K562 (cell line): ENCODE measurements around the gene GEMIN8. TPM values are rescaled to one million over a fixed set of nuclear protein-coding genes. Genes with fewer than 3 reads are reported as not detected.

Experiments
- BMI1 ChIP-seq: fragments of 150-350 bp; IDR thresholded peaks from 2 replicates; pipeline ENCODE4 v1.6.1; 2014; ENCODE audit warnings: low read length
- BRF1 ChIP-seq: IDR thresholded peaks from 3 replicates; pipeline ENCODE4 v1.6.1; 2011; ENCODE audit warnings: borderline replicate concordance, mild to moderate bottlenecking; ENCODE audit not compliant: insufficient read length; ENCODE audit errors: extremely low read depth
- MXI1 ChIP-seq: IDR thresholded peaks from 2 replicates; pipeline ENCODE4 v1.6.1; 2011; ENCODE audit warnings: low read depth, mild to moderate bottlenecking, improper control_type of control experiment, low read length
- NR2C2 ChIP-seq, 2 experiments: fragments of 200-800 bp in 1 of 2; sonication (Bioruptor generic) in 1 of 2; sonication (generic) in 1 of 2; formaldehyde crosslinking in 1 of 2; IDR thresholded peaks; 2 replicates each; pipeline versions ENCODE4 v1.6.1 to v1.8.0; 2016 to 2022; ENCODE audit warnings: mild to moderate bottlenecking in 1 of 2, missing compliant biosample characterization in 1 of 2, missing genetic modification characterization in 1 of 2, missing genetic modification reagents in 1 of 2
- PCBP1 ChIP-seq: fragments of 200-400 bp; formaldehyde crosslinking; IDR thresholded peaks from 2 replicates; pipeline ENCODE4 v1.6.1; 2018; ENCODE audit warnings: mild to moderate bottlenecking, low read depth, low read length; ENCODE audit not compliant: poor library complexity, severe bottlenecking
- POLR2B ChIP-seq: fragments of 450-650 bp; IDR thresholded peaks from 2 replicates; pipeline ENCODE4 v1.6.1; 2018; ENCODE audit warnings: low read depth; ENCODE audit not compliant: partially characterized antibody
- SIN3A ChIP-seq, 2 experiments: fragments of 150-350 bp in 1 of 2; IDR thresholded peaks; 2 replicates each; pipeline ENCODE4 v1.6.1; 2011 to 2016; ENCODE audit warnings: borderline replicate concordance in 2 of 2, low read depth in 2 of 2, low read length in 2 of 2, mild to moderate bottlenecking in 2 of 2, moderate library complexity in 2 of 2; ENCODE audit not compliant: control insufficient read depth in 1 of 2
- SREBF2 ChIP-seq: sonication (generic); formaldehyde crosslinking; IDR thresholded peaks from 2 replicates; pipeline ENCODE4 v1.4.0; 2020; ENCODE audit warnings: mild to moderate bottlenecking, missing genetic modification reagents
- ZNF3 ChIP-seq: fragments of 250-450 bp; sonication (Bioruptor Pico); IDR thresholded peaks from 2 replicates; pipeline ENCODE4 v1.5.0; 2021; ENCODE audit warnings: mild to moderate bottlenecking, moderate library complexity
- ZNF316 ChIP-seq: fragments of 450-650 bp; IDR thresholded peaks from 2 replicates; pipeline ENCODE4 v1.6.1; 2016
- polyA plus RNA-seq, 8 experiments: library from polyadenylated mRNA; depleted of rRNA in 4 of 8; stranded (reverse) in 5 of 8; unstranded in 3 of 8; fragments of >200 nt; fragmentation: Nextera tagmentation in 2 of 8; fragmentation: Illumina TruSeq in 1 of 8; extraction: Ambion mirVana in 2 of 8; extraction: Trizol in 1 of 8; gene quantifications; 2 replicates each; pipeline versions ENCODE4 v1.2.1 to v1.2.3, GENCODE V29; 2011 to 2014; ENCODE audit warnings: inconsistent platforms in 1 of 8, missing spikeins in 1 of 8
- total RNA-seq, 7 experiments: library from RNA; depleted of rRNA in 6 of 7; stranded (reverse); fragments of >200 nt in 6 of 7; fragmentation: Illumina TruSeq in 2 of 7; extraction: Trizol in 2 of 7; gene quantifications; 2 replicates each; pipeline versions ENCODE4 v1.2.1 to v1.2.3, GENCODE V29; 2011 to 2021; ENCODE audit warnings: low replicate concordance in 1 of 7
- TF ChIP-seq, protein P1 (sequence below): sonication (generic); formaldehyde crosslinking; IDR thresholded peaks from 2 replicates; pipeline ENCODE4 v1.8.0; 2022; ENCODE audit warnings: mild to moderate bottlenecking, low read depth, missing genetic modification reagents
- TF ChIP-seq, protein P2 (sequence below): sonication (generic); formaldehyde crosslinking; IDR thresholded peaks from 2 replicates; pipeline ENCODE4 v1.8.0; 2022; ENCODE audit warnings: missing genetic modification reagents, mild to moderate bottlenecking, moderate library complexity, borderline replicate concordance
- TF ChIP-seq, protein P3 (sequence below): fragments of 450-650 bp; IDR thresholded peaks from 2 replicates; pipeline ENCODE4 v1.6.1; 2016; ENCODE audit warnings: borderline replicate concordance
- TF ChIP-seq, protein P4 (sequence below): sonication (generic); IDR thresholded peaks from 2 replicates; pipeline ENCODE4 v1.6.1; 2016
- TF ChIP-seq, protein P5 (sequence below): sonication (generic); formaldehyde crosslinking; IDR thresholded peaks from 2 replicates; pipeline ENCODE4 v1.8.1; 2023; ENCODE audit warnings: missing genetic modification reagents, mild to moderate bottlenecking, borderline replicate concordance

Gene GEMIN8
- total and polyA plus RNA-seq, 9 of the 15 experiments (the other 6 are each of a cell fraction or from before 2014, with no cell fraction given): 10.9 to 29.1 (median 16.9) TPM

DNA sequence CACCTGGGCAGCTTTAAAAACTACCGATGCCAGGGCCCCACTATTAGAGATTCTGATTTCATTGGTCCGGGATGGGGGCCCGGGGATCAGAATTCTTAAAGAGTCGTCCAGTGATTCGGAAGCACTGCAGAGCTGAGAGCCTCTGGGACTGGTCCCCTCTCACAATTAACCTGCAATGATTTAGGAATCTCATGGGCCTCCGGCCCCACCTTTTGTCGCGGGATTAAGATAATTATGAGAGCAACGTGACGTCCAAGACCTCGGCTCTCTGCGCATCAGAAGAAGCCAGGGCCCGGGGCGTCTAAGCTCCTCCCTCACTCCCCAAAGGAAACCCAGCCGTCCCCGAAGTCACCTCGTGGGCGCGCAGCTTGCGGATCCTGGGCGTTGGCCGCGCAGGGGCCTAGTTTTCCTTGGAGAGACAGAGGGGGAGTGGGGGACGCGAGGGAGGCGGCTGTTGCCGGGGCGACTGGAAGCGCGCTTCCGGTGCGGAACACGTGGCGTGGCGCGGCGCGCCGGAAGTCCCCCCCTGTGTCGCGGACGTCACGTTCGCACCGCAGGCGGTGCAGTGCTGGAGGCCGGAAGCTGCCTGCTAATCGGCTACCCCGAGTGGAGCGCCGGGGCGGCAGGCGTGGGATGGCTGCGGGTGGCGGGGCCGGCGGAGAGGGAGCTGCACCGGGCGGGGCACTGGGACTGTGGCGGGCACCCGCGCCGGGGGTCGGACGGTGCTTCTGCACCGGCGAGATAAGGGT lies at the start of gene GEMIN8 (continued):
- TF ChIP-seq NR2C2 (CRISPR knock-in tag; IDR thresholded peaks at IDR 0.05): 0 out of 2 replicates have a peak, but pooled peaks have one; percentile 28
- TF ChIP-seq NR2C2 (tag; IDR thresholded peaks at IDR 0.05): peak; percentile 81
- 0 out of 2 replicates have a peak, but pooled peaks have one; percentile 36 for TF ChIP-seq ZNF316
- peak; percentile 75; the same call in 1 of the 2 replicates for TF ChIP-seq BMI1
- TF ChIP-seq, protein P1, sequence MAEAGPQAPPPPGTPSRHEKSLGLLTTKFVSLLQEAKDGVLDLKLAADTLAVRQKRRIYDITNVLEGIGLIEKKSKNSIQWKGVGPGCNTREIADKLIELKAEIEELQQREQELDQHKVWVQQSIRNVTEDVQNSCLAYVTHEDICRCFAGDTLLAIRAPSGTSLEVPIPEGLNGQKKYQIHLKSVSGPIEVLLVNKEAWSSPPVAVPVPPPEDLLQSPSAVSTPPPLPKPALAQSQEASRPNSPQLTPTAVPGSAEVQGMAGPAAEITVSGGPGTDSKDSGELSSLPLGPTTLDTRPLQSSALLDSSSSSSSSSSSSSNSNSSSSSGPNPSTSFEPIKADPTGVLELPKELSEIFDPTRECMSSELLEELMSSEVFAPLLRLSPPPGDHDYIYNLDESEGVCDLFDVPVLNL (CRISPR knock-in tag): no peak
- TF ChIP-seq SREBF2 (CRISPR knock-in tag): no peak
- TF ChIP-seq, protein P2, sequence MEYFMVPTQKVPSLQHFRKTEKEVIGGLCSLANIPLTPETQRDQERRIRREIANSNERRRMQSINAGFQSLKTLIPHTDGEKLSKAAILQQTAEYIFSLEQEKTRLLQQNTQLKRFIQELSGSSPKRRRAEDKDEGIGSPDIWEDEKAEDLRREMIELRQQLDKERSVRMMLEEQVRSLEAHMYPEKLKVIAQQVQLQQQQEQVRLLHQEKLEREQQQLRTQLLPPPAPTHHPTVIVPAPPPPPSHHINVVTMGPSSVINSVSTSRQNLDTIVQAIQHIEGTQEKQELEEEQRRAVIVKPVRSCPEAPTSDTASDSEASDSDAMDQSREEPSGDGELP (CRISPR knock-in tag): peak; percentile 83; the same call in 1 of the 2 replicates
- TF ChIP-seq MXI1: peak; percentile 96
- no peak for TF ChIP-seq BRF1
- TF ChIP-seq, protein P3, sequence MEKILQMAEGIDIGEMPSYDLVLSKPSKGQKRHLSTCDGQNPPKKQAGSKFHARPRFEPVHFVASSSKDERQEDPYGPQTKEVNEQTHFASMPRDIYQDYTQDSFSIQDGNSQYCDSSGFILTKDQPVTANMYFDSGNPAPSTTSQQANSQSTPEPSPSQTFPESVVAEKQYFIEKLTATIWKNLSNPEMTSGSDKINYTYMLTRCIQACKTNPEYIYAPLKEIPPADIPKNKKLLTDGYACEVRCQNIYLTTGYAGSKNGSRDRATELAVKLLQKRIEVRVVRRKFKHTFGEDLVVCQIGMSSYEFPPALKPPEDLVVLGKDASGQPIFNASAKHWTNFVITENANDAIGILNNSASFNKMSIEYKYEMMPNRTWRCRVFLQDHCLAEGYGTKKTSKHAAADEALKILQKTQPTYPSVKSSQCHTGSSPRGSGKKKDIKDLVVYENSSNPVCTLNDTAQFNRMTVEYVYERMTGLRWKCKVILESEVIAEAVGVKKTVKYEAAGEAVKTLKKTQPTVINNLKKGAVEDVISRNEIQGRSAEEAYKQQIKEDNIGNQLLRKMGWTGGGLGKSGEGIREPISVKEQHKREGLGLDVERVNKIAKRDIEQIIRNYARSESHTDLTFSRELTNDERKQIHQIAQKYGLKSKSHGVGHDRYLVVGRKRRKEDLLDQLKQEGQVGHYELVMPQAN: peak; percentile 89; the same call in 1 of the 2 replicates
- peak; percentile 87 to 93; a peak in 2 of 4 replicates for TF ChIP-seq SIN3A (IDR thresholded peaks at IDR 0.05; ENCODE audit: borderline replicate concordance in 2 of 2, control insufficient read depth in 1 of 2, low read depth in 2 of 2, low read length in 2 of 2)
- TF ChIP-seq, protein P4, sequence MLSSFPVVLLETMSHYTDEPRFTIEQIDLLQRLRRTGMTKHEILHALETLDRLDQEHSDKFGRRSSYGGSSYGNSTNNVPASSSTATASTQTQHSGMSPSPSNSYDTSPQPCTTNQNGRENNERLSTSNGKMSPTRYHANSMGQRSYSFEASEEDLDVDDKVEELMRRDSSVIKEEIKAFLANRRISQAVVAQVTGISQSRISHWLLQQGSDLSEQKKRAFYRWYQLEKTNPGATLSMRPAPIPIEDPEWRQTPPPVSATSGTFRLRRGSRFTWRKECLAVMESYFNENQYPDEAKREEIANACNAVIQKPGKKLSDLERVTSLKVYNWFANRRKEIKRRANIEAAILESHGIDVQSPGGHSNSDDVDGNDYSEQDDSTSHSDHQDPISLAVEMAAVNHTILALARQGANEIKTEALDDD: no peak
- no peak for TF ChIP-seq PCBP1
- peak; percentile 37 for TF ChIP-seq POLR2B
- TF ChIP-seq, protein P5, sequence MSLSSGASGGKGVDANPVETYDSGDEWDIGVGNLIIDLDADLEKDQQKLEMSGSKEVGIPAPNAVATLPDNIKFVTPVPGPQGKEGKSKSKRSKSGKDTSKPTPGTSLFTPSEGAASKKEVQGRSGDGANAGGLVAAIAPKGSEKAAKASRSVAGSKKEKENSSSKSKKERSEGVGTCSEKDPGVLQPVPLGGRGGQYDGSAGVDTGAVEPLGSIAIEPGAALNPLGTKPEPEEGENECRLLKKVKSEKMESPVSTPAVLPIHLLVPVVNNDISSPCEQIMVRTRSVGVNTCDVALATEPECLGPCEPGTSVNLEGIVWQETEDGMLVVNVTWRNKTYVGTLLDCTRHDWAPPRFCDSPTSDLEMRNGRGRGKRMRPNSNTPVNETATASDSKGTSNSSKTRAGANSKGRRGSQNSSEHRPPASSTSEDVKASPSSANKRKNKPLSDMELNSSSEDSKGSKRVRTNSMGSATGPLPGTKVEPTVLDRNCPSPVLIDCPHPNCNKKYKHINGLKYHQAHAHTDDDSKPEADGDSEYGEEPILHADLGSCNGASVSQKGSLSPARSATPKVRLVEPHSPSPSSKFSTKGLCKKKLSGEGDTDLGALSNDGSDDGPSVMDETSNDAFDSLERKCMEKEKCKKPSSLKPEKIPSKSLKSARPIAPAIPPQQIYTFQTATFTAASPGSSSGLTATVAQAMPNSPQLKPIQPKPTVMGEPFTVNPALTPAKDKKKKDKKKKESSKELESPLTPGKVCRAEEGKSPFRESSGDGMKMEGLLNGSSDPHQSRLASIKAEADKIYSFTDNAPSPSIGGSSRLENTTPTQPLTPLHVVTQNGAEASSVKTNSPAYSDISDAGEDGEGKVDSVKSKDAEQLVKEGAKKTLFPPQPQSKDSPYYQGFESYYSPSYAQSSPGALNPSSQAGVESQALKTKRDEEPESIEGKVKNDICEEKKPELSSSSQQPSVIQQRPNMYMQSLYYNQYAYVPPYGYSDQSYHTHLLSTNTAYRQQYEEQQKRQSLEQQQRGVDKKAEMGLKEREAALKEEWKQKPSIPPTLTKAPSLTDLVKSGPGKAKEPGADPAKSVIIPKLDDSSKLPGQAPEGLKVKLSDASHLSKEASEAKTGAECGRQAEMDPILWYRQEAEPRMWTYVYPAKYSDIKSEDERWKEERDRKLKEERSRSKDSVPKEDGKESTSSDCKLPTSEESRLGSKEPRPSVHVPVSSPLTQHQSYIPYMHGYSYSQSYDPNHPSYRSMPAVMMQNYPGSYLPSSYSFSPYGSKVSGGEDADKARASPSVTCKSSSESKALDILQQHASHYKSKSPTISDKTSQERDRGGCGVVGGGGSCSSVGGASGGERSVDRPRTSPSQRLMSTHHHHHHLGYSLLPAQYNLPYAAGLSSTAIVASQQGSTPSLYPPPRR (CRISPR knock-in tag): no peak
- TF ChIP-seq ZNF3: no peak
